ENCODE data around the gene TANGO6. TPM values are rescaled to one million over a fixed set of nuclear protein-coding genes. Genes with fewer than 3 reads are reported as not detected.
A peak's percentile ranks its signal among the peaks of the same experiment; 100 is the strongest.

TANGO6 gene
- total RNA-seq, 2 donors from 2014 or later: 6.4 to 10.9 TPM

GRCh38 chr16:68902003-68902968 lies 59.0 kb downstream of the TANGO6 start:
- no peak overlapping the region for H3K4me3 ChIP-seq
- no peaks in the 10 kb centered on the region for H3K4me1 ChIP-seq
- no peaks in the 10 kb centered on the region for H3K9me3 ChIP-seq
- DNase-seq (ENCODE audit: low spot score): no peak
- peak; percentile 23 to 68 for TF ChIP-seq CTCF (IDR thresholded peaks at IDR 0.05)
- peaks cover 9% of the 10 kb centered on the region for H3K36me3 ChIP-seq
- no peaks in the 10 kb centered on the region for H3K27me3 ChIP-seq
- no peak overlapping the region for H3K27ac ChIP-seq

- peaks cover 11% of the 10 kb centered on the region for H3K36me3 ChIP-seq
- no peaks in the 10 kb centered on the region for H3K4me1 ChIP-seq
- no peak for TF ChIP-seq CTCF (IDR thresholded peaks at IDR 0.05)
- H3K27me3 ChIP-seq: no peaks in the 10 kb centered on the region
- H3K9me3 ChIP-seq: no peaks in the 10 kb centered on the region
- no peak overlapping the region for H3K4me3 ChIP-seq
- no peak overlapping the region for H3K27ac ChIP-seq
- no peak for DNase-seq (ENCODE audit: low spot score)
These were observed 59.6 kb downstream of the TANGO6 start for GRCh38 chr16:68902969-68903345.

- H3K36me3 ChIP-seq: peaks cover 22% of the 10 kb centered on the region
- DNase-seq (ENCODE audit: low spot score): no peak
These were observed 64.0 kb downstream of the TANGO6 start for GRCh38 chr16:68907297-68907696.

GRCh38 chr16:68907781-68908181 lies 64.5 kb downstream of the TANGO6 start:
- no peaks in the 10 kb centered on the region for H3K27me3 ChIP-seq
- H3K36me3 ChIP-seq: peaks cover 22% of the 10 kb centered on the region
- no peak overlapping the region for H3K27ac ChIP-seq

More at GRCh38 chr16:68907297-68907696, 64.0 kb downstream of the TANGO6 start:
- no peaks in the 10 kb centered on the region for H3K9me3 ChIP-seq
- H3K27me3 ChIP-seq: no peaks in the 10 kb centered on the region
- no peak overlapping the region for H3K27ac ChIP-seq
- no peak overlapping the region for H3K4me3 ChIP-seq
- H3K4me1 ChIP-seq: no peaks in the 10 kb centered on the region
- TF ChIP-seq CTCF (IDR thresholded peaks at IDR 0.05): no peak

GRCh38 chr16:68909099-68909733 lies 65.9 kb downstream of the TANGO6 start:
- no peak for DNase-seq (ENCODE audit: low spot score)
- no peak for TF ChIP-seq CTCF (IDR thresholded peaks at IDR 0.05)
- Histone ChIP-seq H3K9me3 (no peaks in the 10 kb centered on the region), H3K4me1 (no peaks in the 10 kb centered on the region), H3K36me3 (peaks cover 22% of the 10 kb centered on the region), H3K27me3 (no peaks in the 10 kb centered on the region), H3K4me3 (no peak overlapping the region), H3K27ac (no peak overlapping the region)

More at GRCh38 chr16:68907781-68908181, 64.5 kb downstream of the TANGO6 start:
- Histone ChIP-seq H3K4me1 (no peaks in the 10 kb centered on the region), H3K9me3 (no peaks in the 10 kb centered on the region), H3K4me3 (no peak overlapping the region)
- TF ChIP-seq CTCF (IDR thresholded peaks at IDR 0.05): no peak
- DNase-seq (ENCODE audit: low spot score): no peak

All from right atrium auricular region (tissue), 2 donors.